Right hindlimb (tissue), 1 donor: Measurements from ENCODE around the gene SS18L1.
A peak's percentile ranks its signal among the peaks of the same experiment; 100 is the strongest.

Source experiments
- DNase-seq: peaks from one replicate; pipeline ENCODE4 v3.0.0-alpha.2; 2018

Gene SS18L1

DNA sequence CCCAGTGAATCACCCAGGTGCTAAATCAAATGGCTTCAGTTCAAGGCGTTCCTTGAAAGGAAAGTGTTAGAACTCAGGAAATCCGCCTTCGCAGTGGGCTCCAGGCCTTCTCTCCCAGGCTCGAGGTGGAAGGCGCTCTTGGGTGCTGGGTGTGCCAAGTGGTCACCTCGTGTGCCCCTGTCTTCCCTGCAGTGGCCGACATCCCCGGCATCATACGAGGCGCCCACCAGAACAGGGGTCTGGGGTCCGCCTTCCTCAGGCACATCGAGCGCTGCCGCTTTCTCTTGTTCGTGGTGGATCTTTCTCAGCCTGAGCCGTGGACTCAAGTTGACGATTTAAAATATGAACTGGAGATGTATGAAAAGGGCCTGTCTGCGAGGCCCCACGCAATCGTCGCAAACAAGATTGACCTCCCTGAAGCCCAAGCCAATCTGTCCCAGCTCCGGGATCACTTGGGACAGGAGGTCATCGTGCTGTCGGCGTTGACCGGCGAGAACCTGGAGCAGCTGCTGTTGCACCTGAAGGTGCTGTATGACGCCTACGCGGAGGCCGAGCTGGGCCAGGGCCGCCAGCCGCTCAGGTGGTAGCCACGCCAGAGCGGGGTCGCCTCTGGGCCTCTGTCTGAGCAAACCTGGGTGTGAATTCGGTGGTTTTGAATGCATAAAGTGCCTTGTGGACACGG lies 57.1 kb downstream of the SS18L1 start:
- no peak for DNase-seq

- DNase-seq = no peak
Observed at GRCh38 chr20:62201173-62202082, 57.9 kb downstream of the SS18L1 start.

DNA sequence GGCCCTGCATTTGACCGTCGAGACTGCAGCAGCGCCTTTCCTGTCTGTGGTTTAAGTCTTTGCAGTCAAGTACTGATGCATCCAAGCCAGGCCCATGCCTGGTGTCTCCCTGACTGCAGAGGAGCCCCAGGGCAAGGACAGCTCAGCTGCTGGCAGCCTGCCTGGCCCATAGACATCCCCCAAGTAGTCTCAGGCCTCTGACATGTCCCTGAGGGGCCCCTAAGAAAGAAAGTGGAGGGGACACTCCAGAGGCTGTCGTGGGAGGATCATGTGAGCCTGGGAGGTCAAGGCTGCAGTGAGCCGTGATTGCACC lies 58.5 kb downstream of the SS18L1 start:
- DNase-seq = no peak

DNA sequence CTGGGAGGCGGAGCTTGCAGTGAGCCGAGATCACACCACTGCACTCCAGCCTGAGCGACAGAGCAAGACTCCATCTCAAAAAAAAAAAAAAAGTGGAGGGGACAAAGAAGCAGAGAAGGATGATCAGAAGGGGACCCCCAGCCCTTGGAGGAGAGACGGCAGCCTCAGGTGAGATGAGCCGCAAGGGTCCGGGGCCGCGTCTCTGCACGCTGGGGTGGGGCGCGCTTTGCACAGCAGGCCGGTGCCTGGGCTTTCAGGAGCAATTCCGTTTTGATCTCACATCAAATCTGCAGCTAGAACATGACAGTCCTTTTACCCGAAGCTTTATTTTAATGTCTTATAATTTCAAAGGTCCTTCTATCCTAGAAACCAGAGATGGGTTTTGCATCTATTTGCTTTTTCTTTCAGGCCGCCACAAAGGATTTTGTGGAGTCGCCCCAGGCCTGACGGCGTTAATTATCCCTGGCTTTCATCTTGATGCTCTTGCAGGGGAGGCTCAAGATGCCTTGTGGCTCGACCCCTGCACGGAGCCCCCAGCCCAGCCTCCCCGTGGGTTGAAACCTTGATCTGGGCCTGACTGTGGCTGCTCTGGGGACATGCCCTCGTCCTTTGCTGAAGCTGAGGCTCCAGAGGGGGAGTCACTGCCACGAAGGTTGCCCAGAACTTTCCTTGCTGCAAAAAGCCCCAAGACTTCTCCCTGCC lies 59.3 kb downstream of the SS18L1 start:
- DNase-seq = peak; percentile 7

DNA sequence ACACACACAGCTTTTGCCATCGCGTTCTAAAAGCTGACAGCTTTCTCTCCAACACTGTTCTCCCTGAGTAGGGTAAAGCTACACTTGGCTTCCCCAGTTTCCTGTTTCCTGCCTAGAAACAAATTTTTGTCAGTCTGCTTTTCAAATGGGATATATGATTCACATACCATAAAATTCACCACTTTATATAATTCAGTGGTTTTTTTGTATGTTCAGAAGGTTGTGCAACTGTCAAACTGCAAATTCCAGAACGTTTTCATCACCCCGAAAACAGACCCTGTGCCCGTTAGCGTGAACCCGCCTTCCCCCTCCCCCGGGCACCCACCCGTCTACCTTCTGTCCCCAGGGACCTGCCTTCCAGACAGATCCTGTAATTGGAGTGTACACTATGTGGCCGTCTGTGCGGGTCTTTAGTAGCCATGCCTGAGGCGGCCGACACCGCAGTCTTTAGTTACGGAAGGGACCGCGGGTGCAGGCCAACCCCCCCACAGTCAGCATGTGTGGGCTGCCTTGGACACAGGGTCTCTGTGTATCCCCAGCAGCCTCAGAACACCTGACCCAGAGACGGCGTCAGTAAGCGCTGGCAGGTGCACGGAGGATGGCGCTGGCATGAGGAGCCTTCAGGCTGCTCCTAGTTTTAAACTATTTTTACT lies 59.9 kb downstream of the SS18L1 start:
- peak; percentile 13 for DNase-seq

DNA sequence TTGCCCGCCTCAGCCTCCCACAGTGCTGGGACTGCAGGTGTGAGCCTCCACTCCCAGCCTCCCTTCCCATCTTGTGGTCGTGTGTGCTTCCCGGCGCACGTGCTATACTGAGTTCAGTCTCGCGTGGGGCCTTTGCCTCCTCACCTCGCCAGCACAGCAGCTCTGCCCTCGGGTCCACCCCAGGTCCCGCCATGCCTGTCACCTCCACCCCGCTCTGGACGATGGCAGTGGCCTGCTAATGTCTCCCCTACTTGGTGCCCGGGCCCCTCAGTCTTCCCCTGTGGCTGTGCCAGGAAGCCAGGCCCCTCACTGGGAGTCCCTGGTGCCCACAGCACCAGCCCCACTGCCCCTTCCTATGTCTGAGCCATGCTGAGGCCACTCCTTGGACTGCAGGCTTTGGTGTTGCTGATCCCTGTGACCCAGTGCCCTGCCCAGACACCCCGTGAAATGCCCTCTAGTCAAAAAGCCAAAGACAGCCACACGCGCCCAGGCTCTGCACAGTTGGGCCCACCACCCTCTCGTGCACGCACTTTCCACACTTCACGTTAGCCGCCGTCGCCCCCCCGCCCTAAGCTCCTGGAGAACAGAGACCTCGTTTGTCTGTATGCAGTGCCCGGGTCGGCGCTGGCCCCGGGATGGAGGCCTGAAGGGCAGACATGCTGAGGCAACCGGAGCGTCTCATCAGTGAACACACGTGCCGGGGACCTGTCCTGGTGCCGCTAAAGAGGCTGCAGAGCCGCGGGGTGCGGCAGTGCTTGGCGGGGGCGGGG lies 62.2 kb downstream of the SS18L1 start:
- DNase-seq = peak; percentile 13

GRCh38 chr20:62206388-62206775 lies 62.8 kb downstream of the SS18L1 start:
- peak; percentile 9 for DNase-seq

GRCh38 chr20:62208061-62208794 lies 64.7 kb downstream of the SS18L1 start:
- no peak for DNase-seq

DNA sequence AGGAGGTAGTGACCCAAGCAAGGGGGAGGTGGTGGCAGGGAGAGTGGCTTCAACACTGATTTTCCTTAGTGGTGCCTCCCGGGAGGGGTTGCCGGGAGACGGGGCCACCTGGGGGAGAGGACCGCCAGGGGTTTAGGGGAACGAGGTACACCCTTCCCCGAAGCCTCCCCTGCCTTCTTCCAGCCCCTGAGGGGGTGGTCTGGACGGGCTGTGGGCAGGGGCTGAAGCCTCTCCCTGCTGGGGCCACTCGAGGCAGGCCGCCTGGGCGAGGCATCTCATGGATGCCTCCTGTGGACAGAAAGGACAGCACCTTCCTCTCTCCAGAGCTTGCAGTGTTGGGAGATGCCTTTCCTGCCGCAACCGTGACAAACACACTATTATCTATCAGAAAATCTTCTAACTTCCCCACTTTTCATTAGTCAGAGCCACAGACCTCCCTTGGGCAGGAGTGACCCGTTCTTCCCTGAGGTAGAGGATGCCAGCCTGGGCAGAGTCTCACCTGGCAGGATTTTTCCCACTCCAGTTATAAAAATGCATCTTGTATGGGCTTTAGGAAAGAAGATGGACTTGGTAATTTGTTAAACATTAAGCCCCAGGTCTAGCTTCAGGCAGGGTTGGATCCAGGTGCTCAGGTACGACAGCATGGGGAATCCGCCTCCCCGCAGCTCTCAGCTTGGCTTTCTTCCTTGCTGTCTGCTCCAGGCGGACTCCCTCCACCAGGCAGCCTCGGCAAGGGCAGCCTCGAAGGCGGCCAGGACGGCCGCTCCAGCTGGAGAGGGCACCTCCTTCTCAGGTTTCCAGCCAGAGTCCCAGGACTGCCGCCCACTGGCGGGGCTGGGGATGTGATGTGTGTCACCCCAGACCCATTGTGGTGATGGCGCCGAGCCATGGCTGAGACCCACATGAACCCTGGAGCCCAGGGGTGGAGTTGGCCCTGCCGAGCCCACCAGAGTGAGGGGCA lies 65.5 kb downstream of the SS18L1 start:
- no peak for DNase-seq

GRCh38 chr20:62209850-62210495 lies 66.4 kb downstream of the SS18L1 start:
- no peak for DNase-seq

GRCh38 chr20:62210496-62210855 lies 66.9 kb downstream of the SS18L1 start:
- no peak for DNase-seq

GRCh38 chr20:62211216-62211615 lies 67.6 kb downstream of the SS18L1 start:
- DNase-seq = no peak

- DNase-seq = no peak
Observed at GRCh38 chr20:62211769-62212288, 68.3 kb downstream of the SS18L1 start.

- no peak for DNase-seq
Observed at GRCh38 chr20:62212299-62212698, 68.7 kb downstream of the SS18L1 start.

GRCh38 chr20:62214067-62214466 lies 70.5 kb downstream of the SS18L1 start:
- DNase-seq = no peak

GRCh38 chr20:62215020-62215990 lies 71.7 kb downstream of the SS18L1 start:
- DNase-seq = no peak

GRCh38 chr20:62215991-62216635 lies 72.5 kb downstream of the SS18L1 start:
- DNase-seq = no peak
